MCF 10A (cell line): ENCODE measurements around the gene DDIT3. TPM values are rescaled to one million over a fixed set of nuclear protein-coding genes. Genes with fewer than 3 reads are reported as not detected.

Source experiments
- BruUV-seq: library from RNA; stranded (reverse); fragments of 400-500 nt; replicated peaks from 2 replicates; lab custom pipeline; 2021; lab: Mats Ljungman, UMichigan
- CTCF ChIA-PET: fragments of 300-600 bp; sonication (Branson Sonifier 250); formaldehyde crosslinking; extraction: SDS; loops from one replicate; lab custom pipeline; 2021; ENCODE audit warnings: antibody characterized with exemption, inconsistent platforms; lab: Yijun Ruan, JAX
- POLR2A ChIA-PET: fragments of 300-600, 350-650 bp; sonication (Branson Sonifier 250); formaldehyde crosslinking; extraction: SDS; loops from one replicate; lab custom pipeline; 2020; ENCODE audit warnings: antibody characterized with exemption, inconsistent platforms; lab: Yijun Ruan, JAX
- DNase-seq: peaks from one replicate; pipeline ENCODE4 v3.0.0-alpha.2; 2018; ENCODE audit not compliant: unreplicated experiment
- H3K27ac Mint-ChIP-seq: one replicate; pipeline ENCODE4 v1.8.0; 2022; ENCODE audit warnings: mild to moderate bottlenecking, low read depth, mixed read lengths; ENCODE audit not compliant: unreplicated experiment
- H3K27me3 Mint-ChIP-seq: one replicate; pipeline ENCODE4 v1.8.0; 2022; ENCODE audit warnings: mixed read lengths; ENCODE audit not compliant: insufficient read depth, unreplicated experiment
- H3K36me3 Mint-ChIP-seq: one replicate; pipeline ENCODE4 v1.8.0; 2022; ENCODE audit warnings: mild to moderate bottlenecking, moderate library complexity, mixed read lengths; ENCODE audit not compliant: insufficient read depth, unreplicated experiment
- H3K4me1 Mint-ChIP-seq: one replicate; pipeline ENCODE4 v1.8.0; 2022; ENCODE audit warnings: mixed read lengths; ENCODE audit not compliant: insufficient read depth, unreplicated experiment
- H3K4me3 Mint-ChIP-seq: one replicate; pipeline ENCODE4 v1.8.0; 2022; ENCODE audit warnings: mild to moderate bottlenecking, moderate library complexity, mixed read lengths; ENCODE audit not compliant: unreplicated experiment
- H3K9me3 Mint-ChIP-seq: one replicate; pipeline ENCODE4 v1.8.0; 2022; ENCODE audit warnings: mixed read lengths; ENCODE audit not compliant: unreplicated experiment
- CTCF ChIP-seq: fragments of 200-600 bp; IDR thresholded peaks from one replicate; pipeline ENCODE4 v1.8.0; 2022; ENCODE audit warnings: antibody characterized with exemption, mild to moderate bottlenecking; ENCODE audit not compliant: unreplicated experiment
- intact Hi-C: fragments of 100-400 bp; cut with micrococcal nuclease; formaldehyde crosslinking; loops from 2 replicates; pipeline ENCODE4 v1.14.1; 2022
- total RNA-seq: library from RNA; stranded (reverse); gene quantifications from 2 replicates; pipeline ENCODE4 v1.2.3, GENCODE V29; 2022

The DDIT3 gene
- total RNA-seq, 1 experiment from 2014 or later = 156 TPM

GRCh38 chr12:57472391-57472790 lies 47.9 kb downstream of the DDIT3 start:
- POLR2A ChIA-PET = interaction anchor here (0.6 kb wide), 1 partner anchor 230 kb away, joined by 3 read pairs; no protein-coding TSS in a partner anchor
- TF ChIP-seq CTCF = no peak
- CTCF ChIA-PET = interaction anchor here (0.6 to 5.1 kb wide), 5 partner anchors 10 to 165 kb away, joined by 3 to 31 read pairs (median 7); partner anchors contain the start of gene GLI1
- no peak for DNase-seq
- H3K27me3 Mint-ChIP-seq = peaks cover 93% of the 10 kb centered on the region
- H3K4me1 Mint-ChIP-seq = no peaks in the 10 kb centered on the region
- no peak overlapping the region for H3K4me3 Mint-ChIP-seq
- no peaks in the 10 kb centered on the region for H3K9me3 Mint-ChIP-seq
- H3K36me3 Mint-ChIP-seq = no peaks in the 10 kb centered on the region
- BruUV-seq = no TSS peak
- intact Hi-C loops = no loop called here
- H3K27ac Mint-ChIP-seq = no peak overlapping the region

- H3K36me3 Mint-ChIP-seq = no peaks in the 10 kb centered on the region
- no peaks in the 10 kb centered on the region for H3K9me3 Mint-ChIP-seq
- intact Hi-C loops = no loop called here
- POLR2A ChIA-PET = no interaction called here
- peaks cover 97% of the 10 kb centered on the region for H3K27me3 Mint-ChIP-seq
- CTCF ChIA-PET = interaction anchor here (0.6 to 5.1 kb wide), 7 partner anchors 9 to 269 kb away, joined by 3 to 31 read pairs (median 4); partner anchors contain the start of gene GLI1
- H3K4me1 Mint-ChIP-seq = no peaks in the 10 kb centered on the region
- H3K27ac Mint-ChIP-seq = no peak overlapping the region
- TF ChIP-seq CTCF = no peak
- BruUV-seq = no TSS peak
- DNase-seq = no peak
- no peak overlapping the region for H3K4me3 Mint-ChIP-seq
These were observed 48.7 kb downstream of the DDIT3 start for GRCh38 chr12:57471661-57472060.

- Mint-ChIP-seq H3K4me1 (no peaks in the 10 kb centered on the region), H3K9me3 (no peaks in the 10 kb centered on the region), H3K4me3 (no peak overlapping the region), H3K36me3 (no peaks in the 10 kb centered on the region), H3K27me3 (peaks cover 97% of the 10 kb centered on the region), H3K27ac (no peak overlapping the region)
- TF ChIP-seq CTCF = no peak
- ChIA-PET POLR2A (no interaction called here), CTCF (interaction anchor here (0.6 to 5.1 kb wide), 5 partner anchors 9 to 270 kb away, joined by 3 to 31 read pairs (median 7); partner anchors contain the start of gene GLI1)
- BruUV-seq = no TSS peak
- intact Hi-C loops = no loop called here
- DNase-seq = no peak
These were observed 49.2 kb downstream of the DDIT3 start for GRCh38 chr12:57470970-57471656.

GRCh38 chr12:57470286-57470969 lies 49.9 kb downstream of the DDIT3 start:
- Mint-ChIP-seq H3K4me1 (no peaks in the 10 kb centered on the region), H3K36me3 (no peaks in the 10 kb centered on the region), H3K9me3 (no peaks in the 10 kb centered on the region), H3K27ac (no peak overlapping the region), H3K4me3 (no peak overlapping the region), H3K27me3 (peaks cover 97% of the 10 kb centered on the region)
- TF ChIP-seq CTCF = no peak
- ChIA-PET POLR2A (interaction anchor here (0.7 kb wide), 1 partner anchor 15 kb away, joined by 3 read pairs; no protein-coding TSS in a partner anchor), CTCF (interaction anchor here (0.7 to 5.1 kb wide), 5 partner anchors 8 to 163 kb away, joined by 3 to 31 read pairs (median 6); partner anchors contain the start of gene GLI1)
- DNase-seq = no peak
- BruUV-seq = no TSS peak
- intact Hi-C loops = no loop called here
